Measurements from ENCODE around the gene HID1.

HID1 gene

DNA sequence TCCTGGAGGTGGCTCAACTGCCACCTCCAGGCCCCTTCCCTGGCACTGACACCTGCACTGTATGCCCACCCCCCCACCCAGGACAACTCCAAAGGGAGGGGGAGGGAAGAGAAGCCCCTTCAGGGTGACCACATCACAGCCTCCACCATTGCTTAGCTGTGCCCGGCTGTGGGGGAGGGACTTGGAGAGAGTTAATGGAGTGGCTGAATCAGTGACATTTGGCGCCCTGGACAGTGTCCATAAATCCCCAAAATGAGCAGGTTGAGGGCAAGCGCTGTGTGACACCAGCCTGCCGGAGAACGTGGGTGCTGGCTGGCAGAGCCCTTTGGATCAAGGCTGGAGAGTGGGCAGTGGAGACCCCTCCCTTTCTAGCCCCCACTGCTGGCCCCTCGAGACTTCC, 50.4 kb downstream of the HID1 start:
- DNase-seq (ENCODE audit: low spot score), result no peak
- TF ChIP-seq, protein P1, sequence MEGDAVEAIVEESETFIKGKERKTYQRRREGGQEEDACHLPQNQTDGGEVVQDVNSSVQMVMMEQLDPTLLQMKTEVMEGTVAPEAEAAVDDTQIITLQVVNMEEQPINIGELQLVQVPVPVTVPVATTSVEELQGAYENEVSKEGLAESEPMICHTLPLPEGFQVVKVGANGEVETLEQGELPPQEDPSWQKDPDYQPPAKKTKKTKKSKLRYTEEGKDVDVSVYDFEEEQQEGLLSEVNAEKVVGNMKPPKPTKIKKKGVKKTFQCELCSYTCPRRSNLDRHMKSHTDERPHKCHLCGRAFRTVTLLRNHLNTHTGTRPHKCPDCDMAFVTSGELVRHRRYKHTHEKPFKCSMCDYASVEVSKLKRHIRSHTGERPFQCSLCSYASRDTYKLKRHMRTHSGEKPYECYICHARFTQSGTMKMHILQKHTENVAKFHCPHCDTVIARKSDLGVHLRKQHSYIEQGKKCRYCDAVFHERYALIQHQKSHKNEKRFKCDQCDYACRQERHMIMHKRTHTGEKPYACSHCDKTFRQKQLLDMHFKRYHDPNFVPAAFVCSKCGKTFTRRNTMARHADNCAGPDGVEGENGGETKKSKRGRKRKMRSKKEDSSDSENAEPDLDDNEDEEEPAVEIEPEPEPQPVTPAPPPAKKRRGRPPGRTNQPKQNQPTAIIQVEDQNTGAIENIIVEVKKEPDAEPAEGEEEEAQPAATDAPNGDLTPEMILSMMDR (IDR thresholded peaks at IDR 0.05; ENCODE audit: extremely low read depth, missing control alignments), result no peak

DNA sequence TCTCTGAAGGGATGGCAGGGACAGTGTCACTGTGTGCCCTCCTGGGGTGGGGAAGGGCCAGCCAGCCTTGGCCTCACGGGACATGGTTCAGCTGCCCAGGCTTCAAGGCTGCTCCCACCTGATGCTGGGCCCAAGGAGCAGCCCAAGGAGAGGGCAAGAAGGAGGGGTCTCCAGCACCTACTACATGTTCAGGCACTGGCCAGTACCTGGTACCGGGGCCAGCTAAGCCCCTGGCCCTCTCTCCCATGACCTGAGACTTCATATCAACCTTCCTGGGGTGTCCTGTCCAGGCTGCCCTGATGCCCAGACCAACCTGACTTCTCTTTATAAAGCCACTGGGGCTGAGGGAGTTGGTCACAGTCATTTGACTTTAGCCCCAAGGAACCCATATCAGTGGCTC, 50.8 kb downstream of the HID1 start:
- TF ChIP-seq, protein P1 (IDR thresholded peaks at IDR 0.05; ENCODE audit: extremely low read depth, missing control alignments), result no peak
- no peak for DNase-seq (ENCODE audit: low spot score)

DNA sequence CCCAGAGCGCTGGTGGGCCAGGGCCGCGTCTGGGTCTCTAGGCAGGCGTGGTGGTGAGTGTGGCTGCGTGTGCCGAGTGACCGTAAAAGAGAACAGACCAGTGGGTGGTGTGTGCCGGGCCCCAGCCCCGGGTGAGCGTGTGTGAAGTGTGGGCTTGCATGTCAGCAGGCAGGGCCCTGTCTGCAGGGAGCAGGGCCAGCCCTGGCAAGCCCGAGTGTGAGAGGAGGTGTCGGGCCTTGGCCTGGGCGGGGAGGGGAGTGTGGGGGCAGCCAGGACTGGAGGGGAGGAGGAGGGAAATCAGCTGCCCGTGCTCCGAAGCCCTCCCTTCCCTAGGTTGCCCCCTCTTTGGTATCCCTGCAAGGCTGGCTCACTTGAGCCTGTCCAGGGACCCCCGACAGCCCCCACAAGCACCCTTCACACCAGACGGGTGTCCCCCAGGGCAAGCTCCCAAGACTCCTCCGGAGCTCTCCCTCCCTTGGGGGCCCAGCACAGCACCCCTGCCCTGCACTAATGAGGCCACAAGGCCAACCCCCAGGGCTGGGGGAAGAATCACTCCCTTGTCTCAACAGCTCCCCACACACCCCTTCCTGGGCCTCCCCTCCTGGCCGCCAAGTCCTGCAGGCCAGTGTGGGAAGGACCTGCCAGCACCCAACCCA, 51.4 kb downstream of the HID1 start:
- DNase-seq (ENCODE audit: low spot score), result no peak
- TF ChIP-seq, protein P1 (IDR thresholded peaks at IDR 0.05; ENCODE audit: extremely low read depth, missing control alignments), result no peak

DNA sequence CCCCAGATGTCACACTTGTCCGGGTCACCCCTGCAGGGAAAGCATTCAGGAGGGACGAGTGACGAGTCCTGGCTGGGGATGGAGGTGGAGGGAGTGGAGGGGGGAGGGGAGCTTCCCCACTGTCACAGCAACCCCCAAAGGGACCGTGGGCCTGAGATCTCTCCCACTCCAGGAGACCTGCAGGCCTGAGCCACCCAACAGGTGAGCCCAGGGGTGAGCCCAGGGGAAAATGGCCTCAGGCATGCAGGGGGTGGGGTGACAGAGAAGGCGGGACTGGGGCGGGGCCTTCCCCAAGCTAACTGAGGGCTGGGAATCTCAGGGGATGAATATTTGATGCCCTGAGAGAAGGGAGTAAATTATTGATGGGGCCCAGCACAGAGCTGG, 51.9 kb downstream of the HID1 start:
- no peak for DNase-seq (ENCODE audit: low spot score)
- TF ChIP-seq, protein P1 (IDR thresholded peaks at IDR 0.05; ENCODE audit: extremely low read depth, missing control alignments), result no peak

DNA sequence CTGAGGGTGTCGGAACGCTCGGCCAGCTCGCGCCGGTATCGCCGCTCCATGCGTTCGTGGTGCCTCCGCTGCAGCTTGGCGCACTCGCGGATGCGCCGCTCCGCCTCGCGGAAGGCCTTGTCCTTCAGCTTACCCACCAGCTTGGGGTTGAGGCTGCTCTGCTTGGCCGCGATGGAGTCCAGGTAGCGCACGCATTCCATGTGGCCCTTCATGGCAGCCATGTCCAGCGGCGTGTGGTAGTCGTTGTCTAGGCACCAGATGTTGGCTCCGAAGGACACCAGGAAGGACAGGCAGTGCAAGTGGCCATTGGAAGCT, 52.3 kb downstream of the HID1 start:
- TF ChIP-seq, protein P1 (IDR thresholded peaks at IDR 0.05; ENCODE audit: extremely low read depth, missing control alignments), result no peak
- no peak for DNase-seq (ENCODE audit: low spot score)

DNA sequence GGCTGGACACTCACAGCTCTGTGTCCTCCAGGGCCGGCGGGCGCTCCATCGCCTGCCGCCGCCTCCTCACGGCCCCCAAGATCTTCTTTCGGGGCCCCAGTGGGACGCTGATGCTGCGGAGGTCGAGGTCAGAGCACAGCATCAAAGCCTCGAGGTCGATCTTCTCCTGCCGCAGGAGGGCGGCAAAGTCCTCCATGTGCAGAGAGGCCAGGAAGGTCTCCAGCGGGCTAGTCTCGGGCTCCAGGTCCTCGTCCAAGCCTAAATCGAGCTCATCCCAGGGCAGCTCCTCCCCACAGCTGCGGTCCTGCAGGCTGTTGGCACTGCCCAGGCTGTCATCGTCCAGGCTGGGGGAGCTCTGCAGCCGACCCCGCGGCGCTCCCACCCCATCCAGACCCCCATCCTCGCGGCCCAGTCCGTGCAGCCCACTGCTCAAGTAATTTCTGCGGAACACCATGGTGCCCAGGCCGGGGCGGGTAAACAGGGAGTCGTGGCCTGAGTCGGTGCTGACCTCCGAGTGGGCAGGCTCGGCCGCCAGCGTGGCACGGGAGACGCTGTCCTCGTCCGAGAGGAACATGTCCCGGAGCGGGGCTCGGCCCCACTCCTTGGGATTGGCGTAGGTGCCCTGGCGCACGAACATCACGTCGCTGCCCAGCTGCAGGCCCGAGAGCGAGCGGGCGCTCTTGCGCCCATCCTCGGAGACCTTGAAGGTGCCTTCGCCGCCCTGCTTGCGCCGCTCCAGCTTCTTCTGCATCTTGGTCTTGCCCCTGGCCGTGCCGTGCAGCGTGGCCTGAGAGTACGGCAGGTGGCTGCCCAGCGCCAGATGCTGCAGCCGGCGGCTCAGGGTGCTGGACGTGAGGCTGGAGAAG, 52.9 kb downstream of the HID1 start:
- DNase-seq (ENCODE audit: low spot score), result peak; percentile 76
- TF ChIP-seq, protein P1 (IDR thresholded peaks at IDR 0.05; ENCODE audit: extremely low read depth, missing control alignments), result peak; percentile 36

DNA sequence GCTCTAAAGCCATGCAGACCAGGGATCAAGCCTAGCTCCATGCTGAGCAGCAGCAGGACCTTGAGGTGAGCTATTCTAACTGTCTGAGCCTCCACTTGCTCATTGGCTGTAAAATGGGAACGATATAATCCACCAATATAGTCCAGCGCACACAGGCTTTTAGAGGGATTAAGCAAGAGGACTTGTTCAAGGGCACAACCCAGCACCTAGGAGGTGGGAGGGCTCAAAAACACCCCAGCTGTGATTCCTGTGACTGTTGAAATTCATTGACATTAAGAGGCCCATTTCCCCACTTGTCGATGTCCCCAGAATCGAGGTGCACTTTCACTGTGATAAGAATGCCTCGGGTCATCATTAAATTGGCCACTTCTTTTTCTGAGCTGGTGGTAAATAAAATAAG, 53.7 kb downstream of the HID1 start:
- DNase-seq (ENCODE audit: low spot score), result no peak
- TF ChIP-seq, protein P1 (IDR thresholded peaks at IDR 0.05; ENCODE audit: extremely low read depth, missing control alignments), result no peak
